H9 (cell line): Measurements from ENCODE around the gene DCTN2. TPM values are rescaled to one million over a fixed set of nuclear protein-coding genes. Genes with fewer than 3 reads are reported as not detected.

ENCODE experiments used
- DNase-seq: peaks from one replicate; pipeline ENCODE4 v3.0.0-alpha.2; 2017
- H2AFZ ChIP-seq: one replicate; pipeline ENCODE4 v1.6.1; 2013; ENCODE audit warnings: mild to moderate bottlenecking, low read length, control low read depth, moderate library complexity
- H2AK5ac ChIP-seq: 2 replicates; pipeline ENCODE4 v1.6.1; 2013; ENCODE audit warnings: low read length, control low read depth, mixed read lengths; ENCODE audit not compliant: insufficient read length
- H2BK120ac ChIP-seq: one replicate; pipeline ENCODE4 v1.6.1; 2013; ENCODE audit warnings: low read depth, mild to moderate bottlenecking, low read length, control low read depth, inconsistent platforms; ENCODE audit not compliant: poor library complexity, severe bottlenecking
- H2BK12ac ChIP-seq: 2 replicates; pipeline ENCODE4 v1.6.1; 2013; ENCODE audit warnings: low read length, control low read depth, mixed read lengths, low read depth; ENCODE audit not compliant: insufficient read length
- H2BK15ac ChIP-seq: 2 replicates; pipeline ENCODE4 v1.6.1; 2013; ENCODE audit warnings: low read depth, low read length, control low read depth
- H2BK20ac ChIP-seq: one replicate; pipeline ENCODE4 v1.6.1; 2013; ENCODE audit warnings: low read depth, mild to moderate bottlenecking, low read length, control low read depth, inconsistent platforms; ENCODE audit not compliant: poor library complexity, severe bottlenecking
- H2BK5ac ChIP-seq: 2 replicates; pipeline ENCODE4 v1.6.1; 2013; ENCODE audit warnings: low read length, control low read depth, mixed read lengths; ENCODE audit not compliant: insufficient read length
- H3K14ac ChIP-seq: 2 replicates; pipeline ENCODE4 v1.6.1; 2013; ENCODE audit warnings: low read length, control low read depth; ENCODE audit not compliant: insufficient read depth
- H3K18ac ChIP-seq: 2 replicates; pipeline ENCODE4 v1.6.1; 2013; ENCODE audit warnings: low read depth, mild to moderate bottlenecking, mixed read lengths, low read length, control low read depth; ENCODE audit not compliant: insufficient read length
- H3K23ac ChIP-seq: 2 replicates; pipeline ENCODE4 v1.6.1; 2013; ENCODE audit warnings: low read length, control low read depth, mixed read lengths, low read depth; ENCODE audit not compliant: insufficient read length
- H3K23me2 ChIP-seq: 2 replicates; pipeline ENCODE4 v1.6.1; 2013; ENCODE audit warnings: low read depth, mild to moderate bottlenecking, mixed read lengths, low read length, control low read depth; ENCODE audit not compliant: insufficient read length, poor library complexity, severe bottlenecking
- H3K27ac ChIP-seq: 2 replicates; pipeline ENCODE4 v1.5.1; 2013; ENCODE audit warnings: low read length, control low read depth, mixed read lengths, low read depth; ENCODE audit not compliant: insufficient read length
- H3K27me3 ChIP-seq: 2 replicates; pipeline ENCODE4 v1.6.1; 2013; ENCODE audit warnings: low read length, control low read depth, inconsistent platforms; ENCODE audit not compliant: insufficient read depth
- H3K4ac ChIP-seq: 2 replicates; pipeline ENCODE4 v1.6.1; 2013; ENCODE audit warnings: low read depth, mild to moderate bottlenecking, control low read depth, inconsistent platforms, low read length, moderate library complexity
- H3K4me1 ChIP-seq: 2 replicates; pipeline ENCODE4 v1.6.1; 2013; ENCODE audit warnings: low read length, control low read depth, inconsistent platforms; ENCODE audit not compliant: insufficient read depth
- H3K4me2 ChIP-seq: 2 replicates; pipeline ENCODE4 v1.6.1; 2013; ENCODE audit warnings: low read length, control low read depth, mixed read lengths; ENCODE audit not compliant: insufficient read length, insufficient read depth
- H3K56ac ChIP-seq: 2 replicates; pipeline ENCODE4 v1.6.1; 2013; ENCODE audit warnings: low read depth, mild to moderate bottlenecking, mixed read lengths, low read length, control low read depth; ENCODE audit not compliant: insufficient read length
- H3K79me1 ChIP-seq: 2 replicates; pipeline ENCODE4 v1.6.1; 2013; ENCODE audit warnings: low read depth, mild to moderate bottlenecking, moderate library complexity, low read length, control low read depth, inconsistent platforms; ENCODE audit not compliant: insufficient read depth, poor library complexity, severe bottlenecking
- H3K79me2 ChIP-seq: 2 replicates; pipeline ENCODE4 v1.6.1; 2013; ENCODE audit warnings: low read length, control low read depth, inconsistent platforms; ENCODE audit not compliant: insufficient read depth
- H3K9ac ChIP-seq: 2 replicates; pipeline ENCODE4 v1.6.1; 2013; ENCODE audit warnings: low read length, control low read depth, mixed read lengths; ENCODE audit not compliant: insufficient read length; ENCODE audit errors: extremely low read depth
- H3K9me3 ChIP-seq: one replicate; pipeline ENCODE4 v1.6.1; 2013; ENCODE audit warnings: low read depth, low read length, inconsistent platforms; ENCODE audit not compliant: control insufficient read depth
- H3T11ph ChIP-seq: one replicate; pipeline ENCODE4 v1.6.1; 2013; ENCODE audit warnings: mild to moderate bottlenecking, low read length, control low read depth, inconsistent platforms
- H4K20me1 ChIP-seq: one replicate; pipeline ENCODE4 v1.6.1; 2013; ENCODE audit not compliant: control insufficient read depth, insufficient read length, insufficient read depth
- H4K5ac ChIP-seq: 2 replicates; pipeline ENCODE4 v1.6.1; 2013; ENCODE audit warnings: low read depth, mild to moderate bottlenecking, mixed read lengths, low read length, control low read depth; ENCODE audit not compliant: insufficient read length
- H4K8ac ChIP-seq: replicated peaks from 2 replicates; pipeline ENCODE4 v1.6.1; 2013; ENCODE audit warnings: low read length, control low read depth, mixed read lengths, low read depth; ENCODE audit not compliant: insufficient read length
- H4K91ac ChIP-seq: 2 replicates; pipeline ENCODE4 v1.6.1; 2013; ENCODE audit warnings: low read depth, mild to moderate bottlenecking, moderate library complexity, mixed read lengths, low read length, control low read depth; ENCODE audit not compliant: insufficient read length
- H3K27ac Mint-ChIP-seq, 3 experiments: 2 replicates in 2 of 3; 3 replicates in 1 of 3; pipeline ENCODE4 v1.8.0; 2020 to 2021; ENCODE audit warnings: mixed read lengths in 3 of 3, mild to moderate bottlenecking in 1 of 3, moderate library complexity in 1 of 3
- H3K27me3 Mint-ChIP-seq: 2 replicates; pipeline ENCODE4 v1.8.0; 2021; ENCODE audit warnings: low read depth, mild to moderate bottlenecking, moderate library complexity, mixed read lengths
- H3K36me3 Mint-ChIP-seq, 3 experiments: 2 replicates in 2 of 3; 3 replicates in 1 of 3; pipeline ENCODE4 v1.8.0; 2020 to 2021; ENCODE audit warnings: low read depth in 3 of 3, mixed read lengths in 3 of 3; ENCODE audit not compliant: insufficient read depth in 1 of 3
- H3K4me1 Mint-ChIP-seq, 2 experiments: 2 replicates each; pipeline ENCODE4 v1.8.0; 2020; ENCODE audit warnings: mixed read lengths in 2 of 2
- H3K4me3 Mint-ChIP-seq, 2 experiments: 2 replicates in 1 of 2; 3 replicates in 1 of 2; pipeline ENCODE4 v1.8.0; 2020 to 2021; ENCODE audit warnings: mild to moderate bottlenecking in 2 of 2, mixed read lengths in 2 of 2, moderate library complexity in 1 of 2
- H3K9me3 Mint-ChIP-seq, 2 experiments: 2 replicates in 1 of 2; 3 replicates in 1 of 2; pipeline ENCODE4 v1.8.0; 2020; ENCODE audit warnings: mild to moderate bottlenecking in 2 of 2, mixed read lengths in 2 of 2, moderate library complexity in 1 of 2
- CTCF ChIP-seq: fragments of 200-600 bp; sonication (generic); conservative IDR thresholded peaks from 3 replicates; pipeline ENCODE4 v1.8.0; 2021; ENCODE audit warnings: antibody characterized with exemption, mild to moderate bottlenecking
- WGBS: extraction: QIAGEN DNeasy Blood & Tissue Kit; methylation state at CpG from one replicate; pipeline ENCODE4 v1.1.7; 2013; ENCODE audit warnings: missing lambda C conversion rate, low lambda C conversion rate, mixed read lengths; ENCODE audit not compliant: insufficient read length; ENCODE audit errors: extremely low coverage; 5-methylcytosine and 5-hydroxymethylcytosine counted together
- total RNA-seq: library from RNA; stranded (reverse); gene quantifications from 2 replicates; pipeline ENCODE4 v1.2.1, GENCODE V29; 2021

Gene DCTN2
- total RNA-seq, 1 experiment from 2014 or later = 97.7 TPM

- Histone ChIP-seq H3K27ac (no peak overlapping the region), H4K91ac (no peak overlapping the region), H3K9ac (no peak overlapping the region), H2AFZ (no peak overlapping the region), H2BK20ac (no peak overlapping the region), H2BK120ac (no peak overlapping the region), H3K79me1 (no peaks in the 10 kb centered on the region), H3K4me1 (peaks cover under 1% of the 10 kb centered on the region; the same call in 1 of the 2 replicates), H3T11ph (no peak overlapping the region), H3K14ac (no peak overlapping the region), H3K23ac (no peak overlapping the region), H2BK5ac (no peak overlapping the region), H4K5ac (no peak overlapping the region), H3K79me2 (no peaks in the 10 kb centered on the region), H3K23me2 (peaks cover 11% of the 10 kb centered on the region), H3K4me2 (no peak overlapping the region), H4K20me1 (no peaks in the 10 kb centered on the region), H3K4ac (no peak overlapping the region), H2AK5ac (no peak overlapping the region), H3K18ac (no peak overlapping the region), H4K8ac (no peak overlapping the region), H2BK12ac (no peak overlapping the region), H3K9me3 (no peaks in the 10 kb centered on the region), H2BK15ac (no peak overlapping the region), H3K56ac (no peak overlapping the region), H3K27me3 (no peaks in the 10 kb centered on the region)
- no peak for DNase-seq
- no peaks in the 10 kb centered on the region; the same call in 1 of the 2 replicates for H3K27me3 Mint-ChIP-seq
- H3K4me1 Mint-ChIP-seq = peaks cover 20 to 38% of the 10 kb centered on the region in 2 experiments
- no peak overlapping the region; a peak in 1 of 7 replicates for H3K27ac Mint-ChIP-seq
- H3K36me3 Mint-ChIP-seq = peaks cover 19 to 59% (median 55%) of the 10 kb centered on the region in 3 experiments; a peak in 6 of 7 replicates
- H3K4me3 Mint-ChIP-seq = no peak overlapping the region
- TF ChIP-seq CTCF = no peak
- no CpG with 5 or more reads among the region's 4 CpGs for WGBS
- no peaks in the 10 kb centered on the region for H3K9me3 Mint-ChIP-seq
Observed at GRCh38 chr12:57526477-57527126, 20.4 kb downstream of the DCTN2 start.
